GM12878 (cell line): ENCODE results near the gene FGD6.

ENCODE experiments used
- EZH2 ChIP-seq: IDR thresholded peaks from 2 replicates; pipeline ENCODE4 v1.6.1; 2012; ENCODE audit warnings: low read depth, mild to moderate bottlenecking, control low read depth, inconsistent platforms, low read length, borderline replicate concordance; ENCODE audit not compliant: control insufficient read depth
- JUND ChIP-seq: IDR thresholded peaks from 2 replicates; pipeline ENCODE4 v1.6.1; 2012; ENCODE audit warnings: low read depth, mild to moderate bottlenecking, low read length, improper control_type of control experiment, moderate library complexity
- SP1 ChIP-seq: IDR thresholded peaks from one replicate; pipeline ENCODE4 v1.6.1; 2011; ENCODE audit warnings: low read depth, low read length
- TARDBP ChIP-seq: IDR thresholded peaks from 2 replicates; pipeline ENCODE4 v1.6.1; 2016; ENCODE audit warnings: borderline replicate concordance
- YBX1 ChIP-seq: fragments of 450-650 bp; IDR thresholded peaks from 2 replicates; pipeline ENCODE4 v1.6.1; 2016; ENCODE audit warnings: antibody characterized with exemption

- TF ChIP-seq SP1, result no peak
- TF ChIP-seq EZH2, result no peak
- no peak for TF ChIP-seq JUND
- TF ChIP-seq TARDBP, result no peak
- no peak for TF ChIP-seq YBX1
Observed at GRCh38 chr12:95192271-95192670, 25.0 kb downstream of the FGD6 start.
